ENCODE data around the gene ADCK1.
"Not testable (repeated sequence)": the region's sequence is repeated elsewhere in the genome, so short reads cannot be mapped to it uniquely, and the experiment has no call there.

The ADCK1 gene

DNA sequence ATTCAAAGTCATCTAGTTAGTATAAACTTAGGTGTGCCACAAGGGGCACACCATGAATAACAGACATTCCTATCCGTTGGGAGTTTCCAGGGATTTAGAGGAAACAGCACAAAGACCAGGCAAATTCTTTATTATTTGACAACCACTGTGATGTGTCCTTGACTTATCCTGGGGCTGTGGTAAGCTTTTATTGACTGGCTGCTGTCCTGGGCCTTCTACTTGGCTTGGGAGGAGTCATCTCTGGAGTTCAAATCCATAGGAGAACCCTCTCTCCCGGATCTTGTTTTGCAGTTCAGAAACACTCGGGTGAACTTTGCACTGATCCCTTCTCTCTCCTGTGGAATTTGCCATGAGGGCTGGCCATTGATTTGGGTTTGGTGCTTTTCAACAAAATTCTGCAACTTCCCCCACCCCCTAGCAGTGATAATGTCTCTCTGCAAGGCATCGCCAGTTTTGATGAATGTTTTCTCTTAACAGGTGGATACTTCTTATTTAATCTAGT is 136.3 kb downstream of the ADCK1 start:
- DNase-seq (ENCODE audit: low read depth in 2 of 3, low spot score in 1 of 3), result no peak

DNA sequence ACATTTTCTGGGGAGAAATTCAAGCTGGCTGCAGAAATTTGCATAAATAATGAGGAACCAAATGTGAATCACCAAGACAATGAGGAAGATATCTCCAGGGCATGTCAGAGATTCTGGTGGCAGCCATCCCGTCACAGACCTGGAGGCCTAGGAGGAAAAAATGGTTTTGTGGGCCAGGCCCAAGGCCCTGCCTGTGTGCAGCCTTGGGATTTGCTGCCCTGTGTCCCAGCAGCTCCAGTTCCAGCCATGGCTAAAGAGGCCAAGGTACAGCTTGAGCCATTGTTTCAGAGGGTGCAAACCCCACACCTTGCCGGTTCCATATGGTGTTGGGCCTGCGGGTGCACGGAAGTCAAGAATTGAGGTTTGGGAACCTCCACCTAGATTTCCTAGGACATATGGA is 147.5 kb downstream of the ADCK1 start:
- no peak for DNase-seq (ENCODE audit: low read depth in 2 of 3, low spot score in 1 of 3)

DNA sequence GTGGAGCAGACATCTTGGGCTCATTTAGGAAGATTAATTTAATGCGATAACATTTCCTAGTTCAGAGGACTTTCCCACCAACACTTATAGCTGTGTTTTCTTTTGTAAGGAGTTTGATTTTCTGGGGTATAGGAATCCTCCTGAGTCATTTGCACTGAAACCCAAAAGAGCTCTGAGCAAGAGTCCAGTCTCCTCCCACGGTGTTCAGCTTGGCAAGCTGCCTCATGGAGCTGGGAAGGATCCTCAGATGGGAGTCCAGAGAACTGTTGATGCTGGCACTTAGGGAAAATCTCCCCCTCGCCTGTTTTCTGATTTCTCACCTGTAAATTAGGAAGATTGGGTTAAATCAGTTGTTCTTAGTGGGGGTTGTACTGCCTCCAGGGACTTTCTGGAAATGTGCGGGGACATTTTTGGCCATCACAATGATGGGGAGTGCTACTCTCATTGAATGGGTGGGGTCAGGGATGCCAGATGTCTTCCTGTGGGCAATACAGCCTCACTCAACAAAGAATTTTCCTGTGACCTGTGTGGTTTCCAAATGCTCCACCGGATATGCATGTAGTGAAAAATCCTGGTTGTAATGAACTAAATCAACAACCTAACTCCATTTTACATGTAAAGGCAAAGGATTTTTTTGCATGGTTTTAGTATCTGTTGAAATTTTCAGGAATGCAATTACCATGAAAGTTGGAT is 150.6 kb downstream of the ADCK1 start:
- no peak for DNase-seq (ENCODE audit: low read depth in 2 of 3, low spot score in 1 of 3)

GRCh38 chr14:77955816-77956484 is 156.0 kb downstream of the ADCK1 start:
- no peak for DNase-seq (ENCODE audit: low read depth in 2 of 3, low spot score in 1 of 3)

DNA sequence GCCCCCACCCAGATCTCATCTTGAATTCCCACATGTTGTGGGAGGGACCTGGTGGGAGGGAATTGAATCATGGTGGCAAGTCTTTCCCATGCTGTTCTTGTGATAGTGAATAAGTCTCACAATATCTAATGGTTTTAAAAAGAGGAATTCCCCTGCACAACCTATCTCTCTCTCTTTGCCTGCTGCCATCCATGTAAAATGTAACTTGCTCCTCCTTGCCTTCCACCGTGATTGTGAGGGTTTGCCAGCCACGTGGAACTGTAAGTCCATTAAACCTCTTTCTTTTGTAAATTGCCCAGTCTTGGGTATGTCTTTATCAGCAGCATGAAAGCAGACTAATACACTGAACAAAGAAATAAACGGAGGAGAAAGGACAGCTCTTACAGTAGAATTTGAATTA is 159.8 kb downstream of the ADCK1 start:
- not testable (repeated sequence) for DNase-seq (ENCODE audit: low read depth in 2 of 3, low spot score in 1 of 3)

DNA sequence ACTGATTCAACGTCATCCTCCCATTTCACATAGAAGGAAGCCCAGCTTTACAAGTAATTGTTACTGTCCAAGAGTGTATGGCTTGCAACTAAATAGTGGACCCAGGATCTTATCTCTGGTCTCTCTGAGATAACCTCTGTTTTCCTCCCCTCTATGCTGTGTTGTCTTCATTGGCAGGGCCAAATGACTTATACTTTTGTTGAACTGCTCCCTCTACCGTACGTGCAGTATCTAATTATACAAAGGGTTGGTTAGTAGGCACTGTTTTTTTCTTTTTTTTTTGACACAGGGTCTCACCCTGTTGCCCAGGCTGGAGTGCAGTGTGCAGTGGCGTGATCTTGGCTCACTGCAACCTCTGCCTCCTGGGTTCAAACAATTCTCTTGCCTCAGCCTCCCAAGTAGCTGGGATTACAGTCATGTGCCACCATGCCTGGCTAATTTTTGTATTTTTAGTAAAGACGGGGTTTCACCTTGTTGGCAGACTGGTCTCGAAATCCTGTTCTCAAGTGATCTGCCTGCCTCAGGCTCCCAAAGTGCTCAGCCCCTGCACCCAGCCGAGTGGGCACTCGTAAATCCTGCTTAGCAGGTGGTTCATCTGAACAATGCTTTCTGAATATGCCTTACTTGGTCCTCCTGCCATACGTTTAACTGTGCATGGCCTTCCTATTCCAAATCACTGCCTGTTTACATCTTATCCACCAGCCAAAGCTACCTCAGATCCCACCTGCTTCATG is 162.1 kb downstream of the ADCK1 start:
- no peak for DNase-seq (ENCODE audit: low read depth in 2 of 3, low spot score in 1 of 3)

DNA sequence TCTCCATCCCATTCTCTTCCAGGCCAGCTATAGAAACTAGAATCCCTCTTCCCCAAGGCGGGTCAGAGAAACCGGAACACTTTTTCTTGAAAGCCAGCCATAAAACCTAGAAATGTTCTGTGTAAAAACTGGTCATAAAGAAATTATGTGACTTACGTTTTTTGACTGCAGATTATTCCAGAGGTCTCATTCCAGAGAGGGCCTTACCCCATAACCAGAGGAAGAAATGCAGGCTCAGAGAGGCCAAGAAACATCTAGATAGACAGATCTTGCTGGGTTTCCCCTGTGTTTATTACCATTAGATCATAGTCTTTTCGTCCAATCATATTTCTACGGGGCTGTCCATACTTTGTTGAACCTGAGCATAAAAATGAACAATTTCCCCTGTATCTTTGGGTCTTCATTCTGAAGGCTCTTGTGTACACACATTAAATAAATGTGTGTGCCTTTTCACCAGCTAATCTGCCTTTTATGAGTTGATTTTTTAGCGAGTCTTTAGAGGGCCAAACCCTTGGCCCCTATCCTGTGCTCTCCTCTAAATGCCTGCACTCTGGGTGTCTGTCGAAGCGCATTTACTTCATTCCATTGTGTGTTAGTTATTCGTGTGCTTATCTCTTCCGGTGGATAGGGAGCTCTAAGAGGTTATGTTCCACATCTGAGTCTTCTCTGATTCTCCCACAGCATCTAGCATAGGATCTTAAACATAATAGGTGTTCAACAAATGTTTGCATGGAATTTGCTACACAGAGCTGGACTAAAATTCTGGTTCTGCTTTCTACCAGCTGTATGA is 163.0 kb downstream of the ADCK1 start:
- DNase-seq (ENCODE audit: low read depth in 2 of 3, low spot score in 1 of 3), result no peak

DNA sequence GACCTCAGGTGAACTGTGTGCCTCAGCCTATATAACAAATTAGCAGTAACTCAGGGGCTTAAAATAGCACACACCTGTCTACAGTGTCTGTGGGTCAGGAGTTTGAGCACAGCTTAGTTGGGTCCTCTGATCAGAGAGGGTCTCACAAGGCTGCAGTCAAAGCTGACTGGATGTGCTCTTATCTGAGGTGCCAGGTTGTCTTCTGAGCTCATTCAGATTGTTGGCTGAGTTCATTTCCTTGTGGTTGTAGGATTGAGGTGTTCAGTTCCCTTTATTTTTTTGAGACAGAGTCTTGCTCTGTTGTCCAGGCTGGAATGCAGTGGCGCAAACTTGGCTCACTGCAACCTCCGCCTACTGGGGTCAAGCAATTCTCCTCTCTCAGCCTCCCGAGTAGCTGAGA is 164.7 kb downstream of the ADCK1 start:
- no peak for DNase-seq (ENCODE audit: low read depth in 2 of 3, low spot score in 1 of 3)

DNA sequence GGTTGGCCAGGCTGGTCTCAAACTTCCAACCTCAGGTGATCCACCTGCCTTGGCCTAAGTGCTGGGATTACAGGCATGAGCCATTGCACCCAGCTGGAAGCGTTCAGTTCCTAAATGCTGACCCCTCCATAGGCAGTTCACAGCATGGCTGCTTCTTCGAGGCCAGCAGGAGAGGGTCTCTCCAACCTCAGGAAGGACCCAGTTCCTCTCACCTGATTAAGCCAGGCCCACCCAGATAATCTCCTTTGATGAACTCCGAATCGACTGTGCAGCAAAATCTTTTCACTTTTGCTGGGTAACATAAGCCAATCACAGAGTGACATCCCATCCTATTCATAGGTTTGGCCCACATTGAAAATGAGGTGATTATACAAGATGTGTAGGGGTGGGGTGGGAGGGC is 165.1 kb downstream of the ADCK1 start:
- DNase-seq (ENCODE audit: low read depth in 2 of 3, low spot score in 1 of 3), result no peak

DNA sequence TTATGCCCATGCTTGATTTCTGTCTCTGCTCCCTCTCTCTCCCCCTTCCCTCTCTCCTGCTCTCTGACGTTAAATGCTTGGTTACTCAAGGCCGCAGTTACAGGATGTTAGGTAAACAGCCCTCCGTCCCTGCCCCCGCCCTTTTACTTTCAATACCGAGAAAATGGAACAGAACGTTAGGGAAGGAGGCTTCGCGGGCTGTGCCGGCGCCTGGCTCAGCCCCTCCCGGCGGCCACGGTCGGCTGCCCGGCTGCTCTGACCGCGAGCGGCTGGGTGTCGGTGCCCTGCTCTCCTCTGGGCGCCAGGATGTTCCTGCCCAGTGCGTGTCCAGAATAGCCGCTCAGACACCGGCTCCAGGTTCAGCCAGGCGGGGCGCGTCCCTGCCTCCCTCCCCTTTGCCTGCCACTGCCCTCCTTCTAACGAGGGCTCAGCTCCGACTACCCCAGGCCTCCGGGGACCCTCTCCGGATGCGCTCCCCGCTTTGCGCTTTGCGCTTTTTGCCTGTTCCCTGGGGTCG is 166.1 kb downstream of the ADCK1 start:
- DNase-seq (ENCODE audit: low read depth in 2 of 3, low spot score in 1 of 3), result no peak

DNA sequence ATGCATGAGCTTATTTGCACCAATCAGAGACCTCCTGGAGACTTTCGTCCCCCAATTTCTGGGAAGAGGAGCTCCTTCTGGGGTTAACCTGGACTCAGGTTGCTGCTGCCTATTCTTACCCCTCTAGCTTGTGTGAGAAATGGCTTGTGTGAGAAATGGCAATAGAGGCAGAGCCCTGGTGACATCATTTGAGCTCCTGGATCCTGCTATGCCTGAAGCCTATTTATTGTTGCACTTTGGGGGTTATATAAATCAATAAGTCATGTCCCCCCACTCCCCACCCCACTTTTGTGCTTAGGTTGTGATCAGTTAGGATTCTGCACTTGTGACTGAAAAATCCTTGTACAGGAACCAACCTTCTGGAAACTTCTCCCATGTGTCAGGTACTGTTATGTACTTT is 167.2 kb downstream of the ADCK1 start:
- no peak for DNase-seq (ENCODE audit: low read depth in 2 of 3, low spot score in 1 of 3)

GRCh38 chr14:77970646-77971045 is 170.7 kb downstream of the ADCK1 start:
- DNase-seq (ENCODE audit: low read depth in 2 of 3, low spot score in 1 of 3), result no peak

GRCh38 chr14:77973246-77973645 is 173.3 kb downstream of the ADCK1 start:
- no peak for DNase-seq (ENCODE audit: low read depth in 2 of 3, low spot score in 1 of 3)

DNA sequence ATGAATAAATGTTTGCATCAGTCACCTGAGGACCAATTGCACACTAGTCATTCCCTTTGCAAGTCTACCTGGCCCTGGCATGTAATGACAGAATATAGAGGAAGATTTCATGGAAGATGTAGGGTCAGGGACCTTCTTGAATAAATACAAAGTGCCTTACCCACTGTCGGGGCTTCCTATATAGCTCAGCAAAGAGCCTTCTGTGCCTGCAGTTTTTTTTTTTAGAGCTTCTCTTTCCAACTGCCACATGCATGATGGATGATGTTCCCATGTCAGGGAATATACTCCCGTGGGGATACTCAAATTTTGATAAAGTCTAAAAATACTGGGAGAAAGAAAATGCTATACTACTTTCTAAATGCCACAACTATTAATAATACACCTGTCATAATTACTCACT is 176.7 kb downstream of the ADCK1 start:
- DNase-seq (ENCODE audit: low read depth in 2 of 3, low spot score in 1 of 3), result no peak

DNA sequence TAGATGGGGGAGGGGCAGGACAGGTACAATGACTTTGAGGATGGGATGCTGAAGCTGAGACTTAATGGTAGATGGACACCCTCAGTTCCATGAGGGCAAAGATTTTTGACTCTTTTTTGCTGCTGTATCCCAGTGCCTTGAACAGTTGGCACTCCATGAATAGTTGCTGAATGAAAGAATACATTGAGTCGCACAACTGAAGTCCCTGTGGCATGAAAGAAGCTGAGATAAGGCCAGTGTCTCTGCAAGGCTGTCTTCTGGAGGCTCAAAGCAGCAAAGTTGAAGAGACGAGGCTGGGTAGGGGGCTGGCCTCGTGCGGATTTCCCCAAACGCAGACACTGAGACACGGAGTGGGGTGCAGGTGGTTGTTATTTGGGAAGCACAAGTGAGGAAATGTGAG is 179.3 kb downstream of the ADCK1 start:
- DNase-seq (ENCODE audit: low read depth in 2 of 3, low spot score in 1 of 3), result no peak

- DNase-seq (ENCODE audit: low read depth in 2 of 3, low spot score in 1 of 3), result no peak
Measured at GRCh38 chr14:77979666-77980351, 179.9 kb downstream of the ADCK1 start.

- no peak for DNase-seq (ENCODE audit: low read depth in 2 of 3, low spot score in 1 of 3)
Measured at GRCh38 chr14:77980475-77981321, 180.8 kb downstream of the ADCK1 start.
